Breast epithelium (tissue), 3 donors: ENCODE results near the gene MIER2.

ENCODE experiments used
- CTCF ChIP-seq, 3 donors: fragments of 450-650 bp; IDR thresholded peaks; one replicate each; pipeline ENCODE4 v1.5.1; 2016 to 2017; ENCODE audit warnings: antibody characterized with exemption in 3 of 3, mild to moderate bottlenecking in 3 of 3, moderate library complexity in 3 of 3
- POLR2A ChIP-seq: fragments of 450-650 bp; IDR thresholded peaks from one replicate; pipeline ENCODE4 v1.6.1; 2016; ENCODE audit warnings: antibody characterized with exemption, mild to moderate bottlenecking, moderate library complexity

DNA sequence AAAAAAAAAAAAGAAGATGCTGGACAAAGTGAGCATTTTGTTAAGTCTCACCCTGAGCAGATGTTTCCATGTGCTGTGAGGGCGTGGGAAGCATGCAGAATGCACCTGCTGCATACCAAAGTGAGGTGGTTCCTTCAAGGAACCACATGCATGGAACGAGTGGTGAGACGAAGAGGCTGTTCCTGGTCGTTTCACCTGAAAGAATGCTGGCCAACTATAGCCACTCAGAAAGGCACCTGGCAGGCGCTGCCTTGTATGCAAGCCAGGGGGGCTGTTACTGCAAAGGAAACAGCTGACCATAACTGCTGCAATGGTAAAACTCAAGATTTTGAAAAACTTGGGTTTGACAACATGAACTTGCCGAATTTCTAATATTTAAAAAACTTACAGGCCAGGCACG, 14.7 kb downstream of the MIER2 start:
- TF ChIP-seq CTCF (IDR thresholded peaks at IDR 0.05) (no peak), POLR2A (no peak)
